ENCODE measurements around the gene EXTL1. TPM values are rescaled to one million over a fixed set of nuclear protein-coding genes. Genes with fewer than 3 reads are reported as not detected.

EXTL1 gene
- total and polyA plus RNA-seq, 10 of the 15 experiments (the other 5 are each of a cell fraction or from before 2014, with no cell fraction given): not detected

GRCh38 chr1:25993197-25993951 is 28.2 kb upstream of the EXTL1 start:
- Histone ChIP-seq H3K9me3 (replicated peaks; ENCODE audit: control insufficient read depth, insufficient read depth, low read length) (no peaks in the 10 kb centered on the region), H3K27ac (ENCODE audit: control insufficient read depth, insufficient read depth) (no peak overlapping the region), H3K4me3 (no peak overlapping the region), H3K79me2 (ENCODE audit: control insufficient read depth, insufficient read depth, low read length) (peaks cover 6% of the 10 kb centered on the region), H3K4me1 (ENCODE audit: control insufficient read depth, insufficient read depth, low read length) (peaks cover 8% of the 10 kb centered on the region), H2AFZ (ENCODE audit: control insufficient read depth, low read depth, low read length) (no peak overlapping the region), H3K36me3 (ENCODE audit: control insufficient read depth in 2 of 2, insufficient read depth in 2 of 2, low read length in 1 of 2) (peaks cover 0 to 6% of the 10 kb centered on the region in 2 experiments; a peak in 2 of 4 replicates), H3K4me2 (ENCODE audit: control insufficient read depth, insufficient read depth) (no peak overlapping the region), H3K9ac (ENCODE audit: control insufficient read depth, insufficient read depth, low read length) (no peak overlapping the region), H3K27me3 (replicated peaks in 1 of 2; ENCODE audit: control insufficient read depth in 2 of 2, insufficient read depth in 2 of 2, low read length in 1 of 2) (no peaks in the 10 kb centered on the region), H4K20me1 (ENCODE audit: control insufficient read depth, insufficient read depth) (no peaks in the 10 kb centered on the region)
- no peak for ATAC-seq
- intact Hi-C loops (cut with micrococcal nuclease; ENCODE audit: unreplicated experiment): no loop called here
- DNase-seq (ENCODE audit: low read depth, low spot score): no peak
- in situ Hi-C loops (cut with MboI): no loop called here
- RAD21 ChIA-PET (ENCODE audit: unreplicated experiment): interaction anchor here (8.0 kb wide), 1 partner anchor 94 kb away, joined by 296 read pairs; the partner anchor contains the start of gene STMN1
- WGBS (ENCODE audit: insufficient coverage, insufficient replicate concordance, low lambda C conversion rate, missing lambda C conversion rate): 87% methylated on average over 8 of the region's 8 CpGs
- CTCF ChIA-PET: interaction anchor here (0.6 to 7.7 kb wide), 6 partner anchors 34 to 1995 kb away, joined by 3 to 383 read pairs (median 5); no protein-coding TSS in a partner anchor
- no TSS peak for BruUV-seq (replicated peaks)
- POLR2A ChIA-PET: interaction anchor here (0.9 to 9.8 kb wide), 2 partner anchors 9 to 93 kb away, joined by 4 to 116 read pairs; no protein-coding TSS in a partner anchor
- TF ChIP-seq IKZF2 (IDR thresholded peaks at IDR 0.05): no peak
- no peak for TF ChIP-seq GATAD2B (conservative IDR thresholded peaks at IDR 0.05; ENCODE audit: low read depth)
- TF ChIP-seq ETV6 (conservative IDR thresholded peaks at IDR 0.05 in 1 of 2, IDR thresholded peaks at IDR 0.05 in 1 of 2; ENCODE audit: borderline replicate concordance in 1 of 2, low read depth in 1 of 2): no peak
- TF ChIP-seq ASH2L (IDR thresholded peaks at IDR 0.05; ENCODE audit: borderline replicate concordance, low read depth): no peak
- no peak for TF ChIP-seq RFX5 (IDR thresholded peaks at IDR 0.05; ENCODE audit: low read depth, low read length)
- no peak for TF ChIP-seq CREB1 (IDR thresholded peaks at IDR 0.05; ENCODE audit: low read depth)
- no peak for TF ChIP-seq RAD51 (IDR thresholded peaks at IDR 0.05)
- no peak for TF ChIP-seq MEF2A (IDR thresholded peaks at IDR 0.05; ENCODE audit: insufficient read depth, low read depth, low read length)
- no peak for TF ChIP-seq SIX5 (IDR thresholded peaks at IDR 0.05; ENCODE audit: low read depth, low read length, severe bottlenecking)
- no peak for TF ChIP-seq TCF7 (IDR thresholded peaks at IDR 0.05; ENCODE audit: borderline replicate concordance)
- TF ChIP-seq MLLT1 (IDR thresholded peaks at IDR 0.05): no peak
- TF ChIP-seq ZNF384 (IDR thresholded peaks at IDR 0.05; ENCODE audit: borderline replicate concordance, low read depth, low read length): no peak
- no peak for TF ChIP-seq STAT1 (conservative IDR thresholded peaks at IDR 0.05)
- TF ChIP-seq BMI1 (IDR thresholded peaks at IDR 0.05; ENCODE audit: borderline replicate concordance): no peak
- FAIRE-seq: no peak
- SMC1A ChIA-PET (ENCODE audit: uncharacterized antibody, unreplicated experiment): interaction anchor here (0.6 to 11.2 kb wide), 3 partner anchors 11 to 790 kb away, joined by 3 to 319 read pairs (median 4); partner anchors contain the start of gene STMN1

All from GM12878 (cell line).